Ascending aorta (tissue), 2 donors: ENCODE results near the gene TMEM86B. TPM values are rescaled to one million over a fixed set of nuclear protein-coding genes. Genes with fewer than 3 reads are reported as not detected.

Experiments used
- DNase-seq, 2 donors: peaks; one replicate each; pipeline ENCODE4 v3.0.0-alpha.2; 2019; ENCODE audit warnings: low spot score in 2 of 2
- H3K27ac ChIP-seq, 2 donors: fragments of 200-600 bp; sonication (generic); one replicate each; pipeline ENCODE4 v1.5.1; 2016 to 2017; ENCODE audit warnings: mild to moderate bottlenecking in 1 of 2
- H3K27me3 ChIP-seq: fragments of 200-600 bp; sonication (generic); one replicate; pipeline ENCODE4 v1.5.1; 2017
- H3K36me3 ChIP-seq, 2 donors: fragments of 200-600 bp; sonication (generic); one replicate each; pipeline ENCODE4 v1.5.1; 2016
- H3K4me1 ChIP-seq, 2 donors: fragments of 200-600 bp; sonication (generic); one replicate each; pipeline ENCODE4 v1.5.1; 2016 to 2017; ENCODE audit warnings: mild to moderate bottlenecking in 1 of 2
- H3K4me3 ChIP-seq, 2 donors: fragments of 200-600 bp; sonication (generic); one replicate each; pipeline ENCODE4 v1.5.1; 2016 to 2017; ENCODE audit warnings: mild to moderate bottlenecking in 1 of 2
- H3K9me3 ChIP-seq, 2 donors: fragments of 200-600 bp; sonication (generic); one replicate each; pipeline ENCODE4 v1.5.1; 2016
- intact Hi-C: fragments of 100-400 bp; cut with DNase I; formaldehyde crosslinking; loops from one replicate; pipeline ENCODE4 v1.15.1; 2023
- total RNA-seq: library from RNA; depleted of rRNA; stranded (reverse); fragments of >200 nt; gene quantifications from one replicate; pipeline ENCODE4 v1.1.0, GENCODE V29; 2016
- TF ChIP-seq, protein P1 (sequence below), 3 experiments: fragments of 200-600 bp in 2 of 3; fragments of 450-650 bp in 1 of 3; sonication (generic) in 2 of 3; IDR thresholded peaks; one replicate each; pipeline ENCODE4 v1.5.1; 2016 to 2019; ENCODE audit warnings: antibody characterized with exemption in 3 of 3, mild to moderate bottlenecking in 1 of 3, moderate library complexity in 1 of 3

TMEM86B gene
- total RNA-seq, 1 donor from 2014 or later: not detected

DNA sequence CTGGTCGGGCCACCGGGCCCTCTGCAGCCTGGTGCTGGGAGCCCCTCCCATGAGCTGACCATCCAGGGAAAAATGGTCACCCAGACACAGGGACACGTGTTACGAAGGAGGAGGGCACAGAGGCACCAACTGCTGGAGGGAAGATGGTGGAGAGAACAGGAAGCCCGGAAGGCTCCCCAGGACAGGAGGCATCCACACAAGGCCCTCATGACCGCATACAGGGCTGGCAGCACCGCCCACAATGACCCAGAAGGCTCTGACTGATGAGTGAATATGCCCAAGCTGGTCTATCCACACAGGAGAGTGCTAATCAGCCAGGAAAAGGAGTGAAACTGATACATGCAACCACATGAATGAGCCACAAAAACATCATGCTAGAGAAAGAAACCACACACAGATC, 14.0 kb upstream of the TMEM86B start:
- no peak overlapping the region for H3K27ac ChIP-seq
- intact Hi-C loops: no loop called here
- TF ChIP-seq, protein P1, sequence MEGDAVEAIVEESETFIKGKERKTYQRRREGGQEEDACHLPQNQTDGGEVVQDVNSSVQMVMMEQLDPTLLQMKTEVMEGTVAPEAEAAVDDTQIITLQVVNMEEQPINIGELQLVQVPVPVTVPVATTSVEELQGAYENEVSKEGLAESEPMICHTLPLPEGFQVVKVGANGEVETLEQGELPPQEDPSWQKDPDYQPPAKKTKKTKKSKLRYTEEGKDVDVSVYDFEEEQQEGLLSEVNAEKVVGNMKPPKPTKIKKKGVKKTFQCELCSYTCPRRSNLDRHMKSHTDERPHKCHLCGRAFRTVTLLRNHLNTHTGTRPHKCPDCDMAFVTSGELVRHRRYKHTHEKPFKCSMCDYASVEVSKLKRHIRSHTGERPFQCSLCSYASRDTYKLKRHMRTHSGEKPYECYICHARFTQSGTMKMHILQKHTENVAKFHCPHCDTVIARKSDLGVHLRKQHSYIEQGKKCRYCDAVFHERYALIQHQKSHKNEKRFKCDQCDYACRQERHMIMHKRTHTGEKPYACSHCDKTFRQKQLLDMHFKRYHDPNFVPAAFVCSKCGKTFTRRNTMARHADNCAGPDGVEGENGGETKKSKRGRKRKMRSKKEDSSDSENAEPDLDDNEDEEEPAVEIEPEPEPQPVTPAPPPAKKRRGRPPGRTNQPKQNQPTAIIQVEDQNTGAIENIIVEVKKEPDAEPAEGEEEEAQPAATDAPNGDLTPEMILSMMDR (IDR thresholded peaks at IDR 0.05): no peak
- H3K4me1 ChIP-seq: no peaks in the 10 kb centered on the region
- peaks cover 86 to 98% of the 10 kb centered on the region in 2 donors for H3K36me3 ChIP-seq
- H3K4me3 ChIP-seq: no peak overlapping the region
- H3K9me3 ChIP-seq: no peaks in the 10 kb centered on the region
- DNase-seq: no peak
- H3K27me3 ChIP-seq: no peaks in the 10 kb centered on the region

DNA sequence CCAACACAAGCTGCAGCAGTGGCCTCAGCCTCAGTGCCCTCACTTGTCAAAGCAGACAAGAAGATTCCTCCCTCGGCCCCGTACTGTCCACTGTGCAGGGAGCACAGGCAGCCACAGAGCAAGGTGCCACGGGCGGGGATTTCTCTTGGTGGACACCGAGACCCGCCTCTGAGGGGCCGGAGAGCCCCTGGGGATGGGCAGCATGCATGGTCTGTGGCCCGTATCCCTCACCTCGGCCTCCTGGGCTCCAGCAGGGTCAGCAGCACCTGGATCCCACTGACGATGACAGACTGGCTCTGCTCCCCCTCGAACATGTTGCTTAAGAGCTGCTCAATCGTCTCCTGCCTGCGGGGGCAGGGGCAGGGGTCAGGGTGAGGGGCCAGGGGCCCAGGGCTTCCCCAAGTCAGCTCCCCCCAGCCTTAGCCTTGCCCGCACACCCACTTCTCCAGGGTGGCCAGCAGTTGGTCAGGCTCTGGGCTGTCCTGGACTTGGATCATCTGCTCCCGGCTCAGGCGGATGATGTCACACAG, 13.4 kb upstream of the TMEM86B start:
- intact Hi-C loops: no loop called here
- TF ChIP-seq, protein P1 (IDR thresholded peaks at IDR 0.05): no peak
- Histone ChIP-seq H3K4me1 (no peaks in the 10 kb centered on the region), H3K27ac (no peak overlapping the region), H3K27me3 (no peaks in the 10 kb centered on the region), H3K9me3 (no peaks in the 10 kb centered on the region), H3K36me3 (peaks cover 91 to 99% of the 10 kb centered on the region in 2 donors), H3K4me3 (no peak overlapping the region)
- no peak for DNase-seq

DNA sequence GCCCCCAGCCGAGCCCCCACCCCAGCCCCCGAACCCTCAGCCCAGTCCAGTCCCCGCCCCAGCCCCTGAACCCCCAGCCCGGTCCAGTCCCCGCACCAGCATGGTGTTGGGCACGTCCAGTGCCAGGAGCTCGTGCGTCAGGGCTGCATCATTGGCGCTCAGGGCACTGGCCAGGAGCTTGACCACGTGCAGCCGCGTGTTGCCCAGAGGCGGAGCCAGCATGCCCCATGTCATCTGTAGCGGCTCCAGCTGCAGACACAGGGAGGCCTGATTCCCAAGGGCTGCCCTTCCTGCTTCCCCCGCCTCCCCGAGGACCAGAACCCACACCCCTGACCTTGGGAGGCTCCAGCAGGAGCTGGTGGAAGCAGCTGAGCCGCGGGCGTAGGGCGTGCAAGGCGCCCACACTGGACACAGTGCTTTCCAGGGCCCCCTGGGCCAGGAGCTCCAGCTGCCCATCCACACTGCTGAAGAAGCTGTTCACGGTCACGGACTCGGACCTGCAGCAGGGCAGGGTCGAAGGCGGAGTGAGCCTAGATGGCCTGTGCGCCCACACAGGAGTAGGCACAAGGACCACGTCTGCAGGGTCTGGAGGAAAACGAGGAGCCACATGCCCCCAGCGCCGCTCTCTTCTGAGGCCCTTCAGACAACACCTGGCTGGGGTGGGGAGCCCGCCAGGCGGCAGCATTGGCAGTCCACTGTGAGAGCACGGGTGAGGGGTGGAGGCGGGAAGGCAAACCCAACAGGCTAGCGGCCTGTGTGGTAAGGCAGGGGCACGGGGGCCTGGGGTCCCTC, 12.8 kb upstream of the TMEM86B start:
- Histone ChIP-seq H3K9me3 (no peaks in the 10 kb centered on the region), H3K4me3 (no peak overlapping the region), H3K27me3 (no peaks in the 10 kb centered on the region), H3K4me1 (no peaks in the 10 kb centered on the region), H3K27ac (no peak overlapping the region), H3K36me3 (peaks cover 93 to 99% of the 10 kb centered on the region in 2 donors)
- DNase-seq: no peak
- intact Hi-C loops: no loop called here
- TF ChIP-seq, protein P1 (IDR thresholded peaks at IDR 0.05): no peak

DNA sequence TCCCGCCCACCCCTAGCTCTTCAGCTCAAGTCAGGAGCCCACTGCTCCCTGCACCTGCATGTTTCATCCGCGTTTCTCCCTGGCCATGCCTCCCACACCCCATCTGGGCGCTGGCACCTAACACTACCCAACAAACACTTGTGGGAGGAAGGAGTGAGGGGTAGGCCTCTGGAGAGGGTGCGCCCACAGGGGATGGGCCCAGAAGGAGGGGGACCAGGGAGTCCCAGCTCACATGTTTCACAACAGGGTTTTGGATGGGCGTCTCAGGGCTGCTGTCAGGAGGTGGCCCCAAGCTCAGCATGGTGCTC, 12.1 kb upstream of the TMEM86B start:
- DNase-seq: no peak
- Histone ChIP-seq H3K9me3 (no peaks in the 10 kb centered on the region), H3K4me1 (no peaks in the 10 kb centered on the region), H3K27me3 (no peaks in the 10 kb centered on the region), H3K27ac (no peak overlapping the region), H3K4me3 (no peak overlapping the region), H3K36me3 (peaks cover 93 to 100% of the 10 kb centered on the region in 2 donors)
- intact Hi-C loops: no loop called here
- TF ChIP-seq, protein P1 (IDR thresholded peaks at IDR 0.05): no peak

DNA sequence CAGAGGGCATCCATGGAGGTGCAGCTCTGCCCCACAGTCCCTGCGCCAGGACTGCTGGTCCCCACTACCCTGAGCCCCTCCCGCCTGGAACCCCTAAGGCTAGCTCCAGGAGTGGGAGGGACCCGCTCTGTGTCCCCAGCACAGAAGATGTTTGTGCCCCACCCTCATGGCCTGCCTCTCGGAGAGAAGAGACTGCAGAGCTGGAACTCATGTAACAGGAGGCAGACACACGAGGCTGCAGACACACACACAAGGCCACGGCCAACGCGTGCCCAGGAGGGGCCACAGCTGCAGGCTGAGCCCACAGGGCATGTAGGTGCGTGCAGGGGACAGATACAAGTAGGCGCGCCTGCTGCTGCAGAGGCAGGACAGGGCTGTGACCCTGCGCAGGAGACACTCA, 10.4 kb upstream of the TMEM86B start:
- Histone ChIP-seq H3K36me3 (peaks cover 85 to 100% of the 10 kb centered on the region in 2 donors), H3K4me3 (no peak overlapping the region), H3K27ac (no peak overlapping the region), H3K27me3 (no peaks in the 10 kb centered on the region), H3K4me1 (no peaks in the 10 kb centered on the region), H3K9me3 (no peaks in the 10 kb centered on the region)
- intact Hi-C loops: no loop called here
- TF ChIP-seq, protein P1 (IDR thresholded peaks at IDR 0.05): no peak
- DNase-seq: no peak
